K562 (cell line): ENCODE measurements around the gene BRD3OS. TPM values are rescaled to one million over a fixed set of nuclear protein-coding genes. Genes with fewer than 3 reads are reported as not detected.

Experiments
- ATAC-seq: fragments of 200-7000 bp; cut with Tn5 transposase; 3 replicates; pipeline ENCODE4 v1.9.1; 2020; ENCODE audit warnings: moderate library complexity
- BruUV-seq: library from RNA; stranded (reverse); fragments of 400-500 nt; replicated peaks from 2 replicates; lab custom pipeline; 2021; lab: Mats Ljungman, UMichigan
- CTCF ChIA-PET: fragments of 300-600 bp; formaldehyde crosslinking; extraction: SDS; loops from one replicate; lab custom pipeline; 2021; ENCODE audit warnings: low intra/inter-chr PET ratio; lab: Yijun Ruan, JAX
- POLR2A ChIA-PET: fragments of 300-600, 350-650 bp; sonication (Branson Sonifier 250); formaldehyde crosslinking; extraction: SDS; loops from one replicate; lab custom pipeline; 2021; ENCODE audit warnings: antibody characterized with exemption, inconsistent platforms; lab: Yijun Ruan, JAX
- DNase-seq, 4 experiments: peaks; one replicate each; pipeline versions ENCODE4 v3.0.0 to v3.0.0-alpha.2; 2011 to 2018; ENCODE audit warnings: low spot score in 3 of 4, mixed read lengths in 3 of 4; ENCODE audit errors: extremely low read depth in 1 of 4
- FAIRE-seq: peaks from 2 replicates; lab custom pipeline; 2011; peaks lifted over from hg19 to GRCh38; lab: Jason Lieb, UNC
- H2AFZ ChIP-seq: 2 replicates; pipeline ENCODE4 v1.6.0; 2011; ENCODE audit warnings: low read depth, low read length, control low read depth, inconsistent platforms
- H3K27ac ChIP-seq: fragments of 200-600 bp; 3 replicates; pipeline ENCODE4 v1.8.0; 2011; ENCODE audit warnings: low read depth, mild to moderate bottlenecking, control low read depth, inconsistent platforms, low read length, moderate library complexity, mixed read lengths; ENCODE audit errors: extremely low read depth
- H3K27me3 ChIP-seq, 2 experiments: fragments of 300-600 bp in 1 of 2; 2 replicates in 1 of 2; 3 replicates in 1 of 2; pipeline versions ENCODE4 v1.6.0 to v1.8.0; 2011; ENCODE audit warnings: inconsistent platforms in 2 of 2, low read length in 2 of 2, mild to moderate bottlenecking in 1 of 2, mixed read lengths in 1 of 2, moderate library complexity in 1 of 2; ENCODE audit not compliant: control insufficient read depth in 2 of 2, insufficient read depth in 2 of 2
- H3K36me3 ChIP-seq: fragments of 300-600 bp; 3 replicates; pipeline ENCODE4 v1.8.0; 2011; ENCODE audit warnings: mild to moderate bottlenecking, low read length, inconsistent platforms; ENCODE audit not compliant: control insufficient read depth, insufficient read depth
- H3K4me1 ChIP-seq, 2 experiments: fragments of 200-600 bp in 1 of 2; replicated peaks in 1 of 2; 2 replicates in 1 of 2; 3 replicates in 1 of 2; pipeline versions ENCODE4 v1.5.1 to v1.8.0; 2011; ENCODE audit warnings: inconsistent platforms in 2 of 2, low read length in 2 of 2, mild to moderate bottlenecking in 1 of 2, mixed read lengths in 1 of 2, moderate library complexity in 1 of 2; ENCODE audit not compliant: control insufficient read depth in 2 of 2, insufficient read depth in 2 of 2
- H3K4me2 ChIP-seq: 2 replicates; pipeline ENCODE4 v1.6.1; 2011; ENCODE audit warnings: low read length, control low read depth, inconsistent platforms, mixed read lengths; ENCODE audit not compliant: insufficient read depth
- H3K4me3 ChIP-seq: fragments of 200-600 bp; sonication (generic), shearing (Covaris generic); 2 replicates; pipeline ENCODE4 v1.5.1; 2016; ENCODE audit warnings: control low read depth, inconsistent platforms
- H3K79me2 ChIP-seq: fragments of 200-600 bp; 3 replicates; pipeline ENCODE4 v1.8.0; 2011; ENCODE audit warnings: low read length, inconsistent platforms; ENCODE audit not compliant: control insufficient read depth, insufficient read depth
- H3K9ac ChIP-seq, 2 experiments: 2 replicates each; pipeline versions ENCODE4 v1.6.0 to v1.6.1; 2011; ENCODE audit warnings: low read depth in 2 of 2, low read length in 2 of 2, control low read depth in 1 of 2, inconsistent platforms in 1 of 2, mild to moderate bottlenecking in 1 of 2, mixed read lengths in 1 of 2; ENCODE audit not compliant: insufficient read depth in 1 of 2
- H3K9me1 ChIP-seq: one replicate; pipeline ENCODE4 v1.6.0; 2011; ENCODE audit warnings: inconsistent platforms, mild to moderate bottlenecking, low read length, moderate library complexity; ENCODE audit not compliant: control insufficient read depth, insufficient read depth
- H3K9me3 ChIP-seq: replicated peaks from 2 replicates; pipeline ENCODE4 v1.5.1; 2011; ENCODE audit warnings: low read depth, low read length, inconsistent platforms; ENCODE audit not compliant: control insufficient read depth, insufficient read depth
- H4K20me1 ChIP-seq: replicated peaks from 2 replicates; pipeline ENCODE4 v1.6.1; 2011; ENCODE audit warnings: low read length, inconsistent platforms, mixed read lengths; ENCODE audit not compliant: control insufficient read depth, insufficient read depth
- FOXK2 ChIP-seq, 2 experiments: fragments of 450-650 bp; IDR thresholded peaks in 1 of 2; conservative IDR thresholded peaks in 1 of 2; 2 replicates each; pipeline ENCODE4 v1.6.1; 2016; ENCODE audit warnings: low read depth in 2 of 2, mild to moderate bottlenecking in 1 of 2
- GTF2E2 ChIP-seq: fragments of 200-800 bp; sonication (Bioruptor generic); IDR thresholded peaks from 2 replicates; pipeline ENCODE4 v1.6.1; 2016; ENCODE audit warnings: missing genetic modification characterization, missing compliant biosample characterization
- HMGXB4 ChIP-seq: sonication (generic); formaldehyde crosslinking; IDR thresholded peaks from 2 replicates; pipeline ENCODE4 v1.8.1; 2023; ENCODE audit warnings: mild to moderate bottlenecking, missing genetic modification reagents
- NUFIP1 ChIP-seq: fragments of 450-650 bp; IDR thresholded peaks from 2 replicates; pipeline ENCODE4 v1.6.1; 2018; ENCODE audit not compliant: partially characterized antibody
- POLR2AphosphoS5 ChIP-seq: IDR thresholded peaks from 2 replicates; pipeline ENCODE4 v1.6.1; 2011; ENCODE audit warnings: mild to moderate bottlenecking, low read depth, low read length, moderate library complexity; ENCODE audit not compliant: control insufficient read depth, insufficient read depth
- STAT5B ChIP-seq: fragments of 250-450 bp; sonication (Bioruptor Pico); IDR thresholded peaks from 2 replicates; pipeline ENCODE4 v1.8.0; 2021; ENCODE audit warnings: mild to moderate bottlenecking, inconsistent platforms
- TAF1 ChIP-seq: IDR thresholded peaks from 2 replicates; pipeline ENCODE4 v1.6.1; 2011; ENCODE audit warnings: mild to moderate bottlenecking, low read length, moderate library complexity; ENCODE audit not compliant: insufficient read depth, control insufficient read depth, severe bottlenecking; ENCODE audit errors: extremely low read depth
- TAF15 ChIP-seq: fragments of 200-400 bp; formaldehyde crosslinking; IDR thresholded peaks from 2 replicates; pipeline ENCODE4 v1.6.1; 2017; ENCODE audit warnings: mild to moderate bottlenecking, low read depth, low read length, moderate library complexity
- ZNF146 ChIP-seq: IDR thresholded peaks from one replicate; pipeline ENCODE4 v1.6.1; 2018; ENCODE audit warnings: missing compliant biosample characterization; ENCODE audit not compliant: unreplicated experiment
- ZNF253 ChIP-seq: fragments of 250-450 bp; sonication (Bioruptor Pico); conservative IDR thresholded peaks from 2 replicates; pipeline ENCODE4 v1.6.1; 2021; ENCODE audit warnings: mild to moderate bottlenecking
- ZNF592 ChIP-seq: fragments of 450-650 bp; IDR thresholded peaks from 2 replicates; pipeline ENCODE4 v1.6.1; 2017; ENCODE audit warnings: antibody characterized with exemption, mild to moderate bottlenecking
- ZNF77 ChIP-seq: fragments of 250-450 bp; sonication (Bioruptor Pico); IDR thresholded peaks from 2 replicates; pipeline ENCODE4 v1.5.0; 2020
- WGBS: fragments of 100-300 bp; shearing (Covaris generic); methylation state at CpG from one replicate; pipeline ENCODE4 v1.1.6; 2016; ENCODE audit warnings: low coverage, mixed read lengths; ENCODE audit not compliant: insufficient coverage; ENCODE audit errors: missing lambda C conversion rate; 5-methylcytosine and 5-hydroxymethylcytosine counted together
- in situ Hi-C: fragments of 300-500 bp; cut with MboI; formaldehyde crosslinking; loops from 4 replicates; pipeline ENCODE4 v1.15.0; 2018; ENCODE audit warnings: inconsistent platforms, mixed read lengths
- intact Hi-C: fragments of 100-400 bp; cut with micrococcal nuclease; formaldehyde crosslinking; loops from 2 replicates; pipeline ENCODE4 v1.14.2; 2022
- polyA plus RNA-seq, 8 experiments: library from polyadenylated mRNA; depleted of rRNA in 4 of 8; stranded (reverse) in 5 of 8; unstranded in 3 of 8; fragments of >200 nt; fragmentation: Nextera tagmentation in 2 of 8; fragmentation: Illumina TruSeq in 1 of 8; extraction: Ambion mirVana in 2 of 8; extraction: Trizol in 1 of 8; gene quantifications; 2 replicates each; pipeline versions ENCODE4 v1.2.1 to v1.2.3, GENCODE V29; 2011 to 2014; ENCODE audit warnings: inconsistent platforms in 1 of 8, missing spikeins in 1 of 8
- total RNA-seq, 7 experiments: library from RNA; depleted of rRNA in 6 of 7; stranded (reverse); fragments of >200 nt in 6 of 7; fragmentation: Illumina TruSeq in 2 of 7; extraction: Trizol in 2 of 7; gene quantifications; 2 replicates each; pipeline versions ENCODE4 v1.2.1 to v1.2.3, GENCODE V29; 2011 to 2021; ENCODE audit warnings: low replicate concordance in 1 of 7

BRD3OS gene
- total and polyA plus RNA-seq, 9 of the 15 experiments (the other 6 are each of a cell fraction or from before 2014, with no cell fraction given) = 1.1 to 8.7 (median 5.9) TPM

DNA sequence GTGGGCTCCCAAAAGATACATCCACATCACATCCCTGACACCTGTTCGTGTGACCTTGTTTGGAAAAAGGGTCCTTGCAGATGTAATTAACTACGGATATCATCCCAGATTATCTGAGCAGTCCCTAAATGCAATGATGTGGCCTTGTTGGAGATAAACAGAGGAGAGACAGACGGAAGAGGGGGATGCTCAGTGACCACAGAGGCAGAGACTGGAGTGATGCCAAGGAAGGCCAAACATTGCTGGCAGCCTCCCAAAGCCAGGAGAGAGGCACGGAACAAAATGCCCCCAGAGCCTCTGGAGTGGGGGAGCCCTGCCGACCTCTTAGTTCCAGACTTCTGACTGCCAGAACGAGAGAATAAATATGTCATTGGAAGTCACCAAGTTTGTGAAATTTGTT is 18.1 kb upstream of the BRD3OS start:
- Histone ChIP-seq H3K9me3 (no peaks in the 10 kb centered on the region), H4K20me1 (no peaks in the 10 kb centered on the region), H3K9ac (no peak overlapping the region), H3K79me2 (no peaks in the 10 kb centered on the region), H3K36me3 (no peaks in the 10 kb centered on the region), H3K4me1 (peaks cover 0 to 6% of the 10 kb centered on the region in 2 experiments; a peak in 2 of 5 replicates), H3K27me3 (peaks cover 24 to 51% of the 10 kb centered on the region in 2 experiments), H2AFZ (no peak overlapping the region), H3K4me3 (no peak overlapping the region), H3K9me1 (no peaks in the 10 kb centered on the region), H3K27ac (no peak overlapping the region), H3K4me2 (no peak overlapping the region)
- no peak for ATAC-seq
- no peak for DNase-seq
- 0% methylated on average over 6 of the region's 6 CpGs for WGBS
- BruUV-seq = no TSS peak
- intact Hi-C loops (no loop called here), in situ Hi-C loops (no loop called here)
- ChIA-PET CTCF (no interaction called here), POLR2A (interaction anchor here (0.6 to 1.0 kb wide), 2 partner anchors 14 to 44 kb away, joined by 3 read pairs; no protein-coding TSS in a partner anchor)
- FAIRE-seq = no peak
- TF ChIP-seq HMGXB4 (CRISPR knock-in tag) (no peak), ZNF592 (no peak), STAT5B (CRISPR knock-in tag) (no peak), ZNF253 (CRISPR knock-in tag) (no peak), TAF15 (no peak), GTF2E2 (no peak), TAF1 (no peak), ZNF77 (no peak), FOXK2 (conservative IDR thresholded peaks at IDR 0.05 in 1 of 2, IDR thresholded peaks at IDR 0.05 in 1 of 2; ENCODE audit: low read depth in 2 of 2) (no peak), NUFIP1 (no peak), POLR2AphosphoS5 (no peak), ZNF146 (CRISPR knock-in tag) (no peak)
